Fibroblast of the aortic adventitia (primary cell): ENCODE results near the gene NEO1. TPM values are rescaled to one million over a fixed set of nuclear protein-coding genes. Genes with fewer than 3 reads are reported as not detected.
A peak's percentile ranks its signal among the peaks of the same experiment; 100 is the strongest.

Experiments used
- DNase-seq: peaks from one replicate; pipeline ENCODE4 v3.0.0-alpha.2; 2010; ENCODE audit warnings: low read depth
- H3K4me3 ChIP-seq: 2 replicates; pipeline ENCODE4 v1.5.1; 2011; ENCODE audit warnings: low read depth, mild to moderate bottlenecking, control low read depth, low read length, moderate library complexity
- total RNA-seq: library from RNA; depleted of rRNA; stranded (reverse); fragments of >200 nt; gene quantifications from 2 replicates; pipeline ENCODE4 v1.2.3, GENCODE V29; 2012; ENCODE audit warnings: low replicate concordance
- TF ChIP-seq, protein P1 (sequence below): IDR thresholded peaks from 2 replicates; pipeline ENCODE4 v1.5.1; 2011; ENCODE audit warnings: mild to moderate bottlenecking, low read length, control low read depth, inconsistent platforms; ENCODE audit not compliant: insufficient read depth

The NEO1 gene
- total RNA-seq, 1 donor, result 26.2 TPM

DNA sequence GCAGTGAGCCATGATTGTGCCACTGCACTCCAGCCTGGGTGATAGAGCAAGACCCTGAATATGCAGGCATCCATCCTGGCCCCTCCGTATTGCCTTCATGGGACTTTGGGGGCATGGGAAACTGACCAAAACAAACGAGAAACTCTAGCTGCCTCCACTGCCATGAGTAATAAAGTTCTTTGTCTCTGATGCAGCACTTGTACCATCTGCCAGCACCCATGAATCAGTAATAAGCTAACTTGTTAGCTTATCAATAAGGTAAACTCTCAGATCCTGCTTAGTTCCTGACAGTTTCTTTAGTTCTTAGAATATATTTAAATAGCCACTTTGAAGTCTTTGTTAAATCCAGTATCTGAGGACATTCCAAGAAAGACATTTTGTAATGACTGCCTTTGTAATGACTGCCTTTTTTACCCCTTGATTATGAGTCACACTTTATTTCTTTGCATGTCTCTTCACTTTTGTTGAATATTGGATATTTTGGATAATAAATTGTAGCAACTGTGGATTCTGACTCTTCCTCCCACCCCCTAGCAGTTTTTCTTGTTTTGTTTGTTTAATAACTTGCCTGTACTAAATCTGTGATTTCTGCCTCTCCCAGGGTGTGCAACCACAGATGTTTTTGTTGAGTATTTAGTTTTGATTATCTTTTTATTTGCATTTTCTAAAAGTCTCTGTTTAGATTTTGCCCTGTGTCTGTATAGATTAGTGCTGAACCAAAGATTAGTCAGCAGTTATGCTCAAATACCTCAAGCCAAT lies 179.6 kb downstream of the NEO1 start:
- TF ChIP-seq, protein P1, sequence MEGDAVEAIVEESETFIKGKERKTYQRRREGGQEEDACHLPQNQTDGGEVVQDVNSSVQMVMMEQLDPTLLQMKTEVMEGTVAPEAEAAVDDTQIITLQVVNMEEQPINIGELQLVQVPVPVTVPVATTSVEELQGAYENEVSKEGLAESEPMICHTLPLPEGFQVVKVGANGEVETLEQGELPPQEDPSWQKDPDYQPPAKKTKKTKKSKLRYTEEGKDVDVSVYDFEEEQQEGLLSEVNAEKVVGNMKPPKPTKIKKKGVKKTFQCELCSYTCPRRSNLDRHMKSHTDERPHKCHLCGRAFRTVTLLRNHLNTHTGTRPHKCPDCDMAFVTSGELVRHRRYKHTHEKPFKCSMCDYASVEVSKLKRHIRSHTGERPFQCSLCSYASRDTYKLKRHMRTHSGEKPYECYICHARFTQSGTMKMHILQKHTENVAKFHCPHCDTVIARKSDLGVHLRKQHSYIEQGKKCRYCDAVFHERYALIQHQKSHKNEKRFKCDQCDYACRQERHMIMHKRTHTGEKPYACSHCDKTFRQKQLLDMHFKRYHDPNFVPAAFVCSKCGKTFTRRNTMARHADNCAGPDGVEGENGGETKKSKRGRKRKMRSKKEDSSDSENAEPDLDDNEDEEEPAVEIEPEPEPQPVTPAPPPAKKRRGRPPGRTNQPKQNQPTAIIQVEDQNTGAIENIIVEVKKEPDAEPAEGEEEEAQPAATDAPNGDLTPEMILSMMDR, result no peak
- DNase-seq, result peak; percentile 60
- H3K4me3 ChIP-seq, result no peak overlapping the region

DNA sequence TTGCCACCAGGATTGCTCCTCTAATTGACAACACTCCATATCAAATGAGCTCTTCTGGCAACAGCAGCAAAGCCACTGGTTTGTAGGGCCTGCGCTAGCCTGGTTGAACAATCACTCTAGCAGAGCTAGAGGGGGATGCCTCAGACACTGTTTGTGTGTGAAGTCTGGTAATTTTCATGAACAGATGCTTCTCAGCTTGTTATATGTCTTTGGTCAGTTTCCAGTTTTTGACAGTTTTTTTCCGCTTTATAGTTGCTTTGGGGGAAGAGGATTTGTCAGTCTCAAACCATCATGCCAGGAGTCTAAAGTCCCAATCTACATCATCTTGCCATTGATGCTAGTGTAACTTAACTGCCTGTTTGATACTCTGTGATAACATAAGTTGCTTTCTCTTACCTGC lies 180.5 kb downstream of the NEO1 start:
- H3K4me3 ChIP-seq, result no peak overlapping the region
- TF ChIP-seq, protein P1, result no peak
- no peak for DNase-seq

DNA sequence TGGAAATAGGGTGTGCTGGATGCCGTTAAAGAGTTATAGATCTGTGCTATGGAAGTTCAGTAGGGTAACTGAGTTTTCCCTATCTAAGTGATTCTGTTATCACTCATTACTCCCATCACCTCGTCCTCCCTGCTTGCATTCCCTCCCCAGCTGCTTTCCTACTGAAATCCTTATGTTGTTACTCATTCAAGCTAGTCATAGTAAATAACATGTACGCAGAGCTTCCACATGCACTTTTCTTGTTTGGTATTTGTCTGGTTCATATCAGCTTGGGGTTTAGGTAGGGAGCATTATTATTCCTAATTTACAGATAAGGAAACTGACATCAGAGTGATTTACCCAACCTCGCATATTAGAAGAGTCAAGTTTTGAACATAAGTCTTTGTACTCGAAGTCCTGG lies 181.4 kb downstream of the NEO1 start:
- TF ChIP-seq, protein P1, result no peak
- DNase-seq, result no peak
- H3K4me3 ChIP-seq, result no peak overlapping the region

DNA sequence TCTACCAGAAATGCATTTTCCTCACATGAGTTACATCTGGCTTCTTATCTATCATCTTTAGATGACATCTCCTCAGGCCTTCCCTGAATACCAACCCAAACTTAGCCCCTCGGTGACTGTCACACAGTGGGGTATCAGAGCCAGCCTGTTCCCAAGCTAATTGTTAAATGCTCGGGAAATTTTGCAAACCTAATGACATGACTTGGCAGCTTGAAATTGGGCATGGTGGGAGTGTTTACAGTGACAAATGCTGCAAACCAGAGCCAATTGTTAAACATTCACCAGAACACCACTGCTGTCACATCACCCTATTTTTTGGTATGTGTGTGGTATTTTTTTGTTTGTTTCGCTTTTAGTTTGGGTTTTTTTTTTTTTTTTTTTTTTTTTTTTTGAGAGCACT lies 185.6 kb downstream of the NEO1 start:
- no peak for DNase-seq
- H3K4me3 ChIP-seq, result no peak overlapping the region
- TF ChIP-seq, protein P1, result no peak

DNA sequence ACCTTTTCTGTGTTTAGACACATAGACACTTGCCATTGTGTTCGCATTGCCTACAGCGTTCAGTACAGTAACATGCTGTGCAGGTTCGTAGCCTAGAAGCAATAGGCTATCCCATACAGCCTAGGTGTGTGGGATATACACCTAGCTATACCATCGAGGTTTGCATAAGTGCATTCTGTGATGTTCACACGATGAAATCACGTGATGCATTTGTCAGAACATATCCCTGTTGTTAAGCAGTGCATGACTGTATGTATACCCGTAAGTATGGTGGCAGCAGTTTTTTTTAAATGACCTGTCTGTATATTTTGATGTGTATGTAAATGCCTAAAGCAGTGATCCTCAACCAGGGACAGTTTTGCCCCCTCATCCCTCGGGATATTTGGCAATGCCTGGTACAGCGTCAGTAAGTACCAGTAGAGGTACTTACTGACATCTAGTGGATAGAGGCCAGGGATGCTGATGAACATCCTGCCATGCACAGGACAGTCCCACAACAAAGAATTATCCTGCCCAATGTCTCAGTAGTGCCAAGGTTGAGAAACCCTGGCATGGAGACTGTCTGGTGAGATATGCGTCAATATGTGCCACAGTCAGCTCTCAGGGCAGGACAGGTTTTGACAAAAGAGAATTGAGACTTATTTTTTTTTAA lies 187.4 kb downstream of the NEO1 start:
- TF ChIP-seq, protein P1, result no peak
- no peak for DNase-seq
- H3K4me3 ChIP-seq, result no peak overlapping the region

DNA sequence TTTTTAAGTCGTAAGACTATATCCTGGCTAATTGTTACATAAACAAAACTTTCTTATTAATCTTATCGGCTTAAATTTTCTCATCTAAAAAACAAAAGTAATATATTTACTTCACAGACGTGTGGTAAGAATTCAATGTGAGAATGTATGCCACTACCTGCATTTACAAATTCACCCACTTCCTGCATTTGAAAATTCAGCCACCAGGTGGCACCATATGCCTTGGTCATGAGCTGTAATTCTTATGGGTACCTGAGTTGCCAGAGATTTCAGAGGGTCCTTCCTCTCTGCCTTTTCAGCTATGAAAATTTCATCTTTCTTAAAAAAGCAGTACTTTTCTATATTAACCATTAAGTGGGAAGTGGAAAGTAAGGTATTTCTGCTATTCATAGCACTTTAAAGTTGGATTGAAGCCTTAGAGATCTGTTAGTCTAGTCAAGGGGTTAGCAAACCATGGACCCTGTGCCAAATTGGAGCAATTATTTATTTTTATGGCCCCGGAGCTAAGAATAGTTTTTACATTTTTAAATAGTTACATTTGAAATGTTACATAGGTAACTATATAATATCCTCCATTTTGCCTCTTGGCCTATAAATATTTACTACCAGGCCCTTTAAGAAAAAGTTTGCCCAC lies 188.7 kb downstream of the NEO1 start:
- H3K4me3 ChIP-seq, result no peak overlapping the region
- DNase-seq, result peak; percentile 78
- TF ChIP-seq, protein P1, result peak; percentile 90
